Lower leg skin (tissue), 4 donors: ENCODE measurements around the gene KDM4B. TPM values are rescaled to one million over a fixed set of nuclear protein-coding genes. Genes with fewer than 3 reads are reported as not detected.

ENCODE experiments used
- DNase-seq, 2 donors: peaks; one replicate each; pipeline ENCODE4 v3.0.0-alpha.2; 2019; ENCODE audit warnings: low spot score in 2 of 2
- H3K4me3 ChIP-seq: fragments of 200-600 bp; sonication (generic); 2 replicates; pipeline ENCODE4 v1.5.1; 2017; ENCODE audit warnings: mild to moderate bottlenecking, low read depth; ENCODE audit not compliant: poor library complexity, severe bottlenecking
- CTCF ChIP-seq, 3 donors: fragments of 450-650 bp; IDR thresholded peaks; one replicate each; pipeline ENCODE4 v1.5.1; 2016; ENCODE audit warnings: antibody characterized with exemption in 3 of 3, mild to moderate bottlenecking in 3 of 3, moderate library complexity in 2 of 3
- POLR2A ChIP-seq, 2 donors: fragments of 450-650 bp; IDR thresholded peaks; one replicate each; pipeline ENCODE4 v1.6.1; 2016 to 2017; ENCODE audit warnings: antibody characterized with exemption in 2 of 2, mild to moderate bottlenecking in 1 of 2, moderate library complexity in 1 of 2
- WGBS, 2 donors: methylation state at CpG; one replicate each; pipeline ENCODE4 v1.1.5; 2018; 5-methylcytosine and 5-hydroxymethylcytosine counted together
- intact Hi-C: fragments of 100-400 bp; cut with DNase I; formaldehyde crosslinking; loops from one replicate; pipeline ENCODE4 v1.15.0; 2023; ENCODE audit warnings: low total_unique reads
- total RNA-seq, 4 donors: library from RNA; depleted of rRNA; stranded (reverse); fragments of >200 nt; gene quantifications; one replicate each; pipeline ENCODE4 v1.1.0, GENCODE V29; 2016

The KDM4B gene
- total RNA-seq, 4 donors from 2014 or later: 40.1 to 71.4 (median 51.3) TPM

DNA sequence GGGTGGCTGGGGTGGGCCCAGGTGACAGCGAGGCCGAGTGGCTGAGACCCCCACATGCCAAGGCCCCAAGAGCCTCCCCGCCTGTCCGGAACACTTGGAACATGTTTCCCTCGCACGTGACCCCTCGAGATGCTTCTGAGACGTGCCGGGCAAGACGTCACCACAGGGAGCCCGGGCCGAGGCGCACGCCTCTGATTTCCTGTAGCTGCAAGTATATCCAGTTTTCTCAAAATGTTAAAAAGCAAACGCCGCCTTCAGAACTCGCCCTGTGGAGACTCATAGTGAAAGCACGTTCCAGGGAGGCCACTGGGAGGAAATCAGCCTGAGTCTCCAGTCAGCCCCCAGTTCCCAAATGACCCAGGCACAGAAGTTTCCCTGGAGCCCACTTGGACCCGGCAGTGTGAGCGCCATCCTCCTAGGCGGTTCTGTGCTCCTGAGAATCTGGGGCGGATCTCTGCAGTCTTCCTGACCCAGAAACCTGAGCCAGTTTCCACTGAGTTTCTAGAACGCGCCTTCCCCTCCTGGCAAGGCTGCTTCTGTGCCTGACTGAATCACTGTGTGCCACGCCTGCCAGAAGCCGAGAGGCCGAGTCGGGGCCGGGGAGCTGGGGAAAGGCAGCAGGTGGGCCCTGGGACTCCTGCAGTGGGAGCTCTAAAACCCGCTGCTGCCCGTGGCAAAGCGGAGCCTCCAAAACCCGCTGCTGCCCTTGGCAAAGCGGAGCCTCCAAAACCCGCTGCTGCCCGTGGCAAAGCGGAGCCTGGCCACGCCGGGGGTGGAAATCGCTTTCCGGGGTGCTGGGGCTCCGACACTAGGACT is 179.3 kb downstream of the KDM4B start:
- TF ChIP-seq POLR2A (IDR thresholded peaks at IDR 0.05) (no peak), CTCF (IDR thresholded peaks at IDR 0.05) (no peak)
- no peak overlapping the region for H3K4me3 ChIP-seq
- 39 to 42% methylated on average over 39 to 42 of the region's 42 CpGs for WGBS, 2 donors
- peak in 1 of 2 donors; percentile 66 for DNase-seq
- intact Hi-C loops: no loop called here

DNA sequence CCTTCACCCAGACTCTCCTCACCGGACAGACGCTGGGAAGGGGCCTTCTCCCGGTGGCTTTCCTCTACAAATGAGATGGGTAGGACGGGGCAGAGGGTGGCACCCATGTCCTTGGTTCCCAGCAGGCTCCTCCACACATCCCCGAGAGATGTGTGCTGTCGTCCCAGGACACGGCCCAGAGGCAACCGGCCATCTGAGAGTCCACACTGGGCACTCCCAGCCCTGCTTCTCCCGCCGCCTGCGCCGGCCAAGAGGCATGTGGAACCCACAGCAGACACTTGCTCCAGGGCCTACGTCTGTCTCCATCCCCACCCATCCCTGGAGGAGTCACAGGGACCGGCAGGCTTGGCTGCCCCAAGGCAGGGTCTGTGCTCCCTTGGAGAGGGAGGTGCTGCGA is 179.9 kb downstream of the KDM4B start:
- TF ChIP-seq POLR2A (IDR thresholded peaks at IDR 0.05): no peak
- TF ChIP-seq CTCF (IDR thresholded peaks at IDR 0.05): no peak
- intact Hi-C loops: no loop called here

DNA sequence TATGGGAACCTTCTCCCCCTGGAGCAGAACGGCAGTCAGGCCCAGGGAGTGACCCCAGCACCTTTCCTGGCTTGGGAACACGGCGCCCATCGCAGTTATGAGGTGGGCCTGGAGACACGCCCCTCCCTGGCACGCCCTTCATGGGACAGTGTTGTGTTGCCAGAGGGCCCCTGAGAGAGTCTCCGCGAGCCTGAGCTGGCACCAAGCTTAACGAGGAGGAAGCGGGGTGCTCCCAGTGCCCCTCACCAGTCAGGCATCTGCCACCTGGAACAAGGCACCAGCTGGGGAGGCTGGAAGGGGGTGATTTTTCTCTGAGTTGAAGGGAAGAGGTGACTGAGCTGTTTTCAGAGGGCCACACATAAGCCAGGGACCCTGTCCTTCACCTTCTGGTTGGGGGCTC is 180.6 kb downstream of the KDM4B start:
- no peak for TF ChIP-seq CTCF (IDR thresholded peaks at IDR 0.05)
- no peak for TF ChIP-seq POLR2A (IDR thresholded peaks at IDR 0.05)
- 55 to 66% methylated on average over 7 to 10 of the region's 10 CpGs for WGBS, 2 donors
- H3K4me3 ChIP-seq: no peak overlapping the region
- DNase-seq: no peak
- intact Hi-C loops: no loop called here

More for the DNA sequence above, 179.9 kb downstream of the KDM4B start:
- no peak for DNase-seq
- H3K4me3 ChIP-seq: no peak overlapping the region
- WGBS, 2 donors: 45 to 47% methylated on average over 11 to 13 of the region's 15 CpGs

DNA sequence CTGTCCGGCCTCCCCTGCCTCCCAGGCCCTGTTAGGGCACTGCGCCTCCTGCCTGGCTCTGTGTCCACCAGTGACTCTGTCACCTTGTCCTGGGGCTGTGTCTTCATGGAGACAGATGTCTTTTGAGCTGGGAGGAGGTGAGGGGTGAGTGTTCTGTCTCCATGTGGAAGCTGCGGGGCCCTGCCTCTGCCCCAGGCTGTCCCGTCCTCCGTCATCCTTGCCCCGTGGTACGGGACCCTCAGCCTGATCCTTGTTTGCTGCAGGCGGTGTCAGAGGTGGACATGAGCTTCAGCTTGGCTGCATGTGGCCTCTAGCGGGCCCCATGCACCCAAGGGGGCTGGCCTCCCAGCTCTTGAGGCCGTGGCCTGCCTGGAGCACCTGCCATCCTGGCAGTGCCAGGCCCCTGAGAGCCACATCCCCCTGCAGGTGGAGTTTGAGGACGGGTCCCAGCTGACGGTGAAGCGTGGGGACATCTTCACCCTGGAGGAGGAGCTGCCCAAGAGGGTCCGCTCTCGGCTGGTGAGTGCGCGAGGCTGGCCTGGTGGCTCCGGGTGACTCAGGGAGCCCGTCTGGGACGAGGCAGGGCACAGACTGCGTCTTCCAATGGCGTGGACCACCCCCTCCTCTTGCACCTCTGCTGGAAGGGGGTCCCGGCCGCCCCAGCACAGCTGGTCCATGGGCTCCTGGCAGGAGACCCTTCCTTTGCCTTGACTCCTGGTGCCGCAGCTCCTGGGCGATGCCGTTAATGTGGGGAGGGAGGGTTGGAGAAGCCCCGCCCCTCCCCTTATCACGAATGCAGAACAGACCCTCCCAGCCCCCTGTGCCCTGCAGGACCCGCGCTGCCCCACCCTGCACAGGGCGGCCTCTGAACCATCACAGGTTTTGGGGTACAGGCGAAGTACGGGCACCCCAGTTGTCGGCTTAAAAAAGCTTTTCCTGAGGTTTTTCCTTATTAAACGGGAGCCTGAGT is 181.3 kb downstream of the KDM4B start:
- DNase-seq: peak in 1 of 2 donors; percentile 83
- intact Hi-C loops: no loop called here
- TF ChIP-seq POLR2A (IDR thresholded peaks at IDR 0.05): no peak
- no peak for TF ChIP-seq CTCF (IDR thresholded peaks at IDR 0.05)
- no peak overlapping the region for H3K4me3 ChIP-seq
- 91% methylated on average over 33 to 35 of the region's 36 CpGs for WGBS, 2 donors

DNA sequence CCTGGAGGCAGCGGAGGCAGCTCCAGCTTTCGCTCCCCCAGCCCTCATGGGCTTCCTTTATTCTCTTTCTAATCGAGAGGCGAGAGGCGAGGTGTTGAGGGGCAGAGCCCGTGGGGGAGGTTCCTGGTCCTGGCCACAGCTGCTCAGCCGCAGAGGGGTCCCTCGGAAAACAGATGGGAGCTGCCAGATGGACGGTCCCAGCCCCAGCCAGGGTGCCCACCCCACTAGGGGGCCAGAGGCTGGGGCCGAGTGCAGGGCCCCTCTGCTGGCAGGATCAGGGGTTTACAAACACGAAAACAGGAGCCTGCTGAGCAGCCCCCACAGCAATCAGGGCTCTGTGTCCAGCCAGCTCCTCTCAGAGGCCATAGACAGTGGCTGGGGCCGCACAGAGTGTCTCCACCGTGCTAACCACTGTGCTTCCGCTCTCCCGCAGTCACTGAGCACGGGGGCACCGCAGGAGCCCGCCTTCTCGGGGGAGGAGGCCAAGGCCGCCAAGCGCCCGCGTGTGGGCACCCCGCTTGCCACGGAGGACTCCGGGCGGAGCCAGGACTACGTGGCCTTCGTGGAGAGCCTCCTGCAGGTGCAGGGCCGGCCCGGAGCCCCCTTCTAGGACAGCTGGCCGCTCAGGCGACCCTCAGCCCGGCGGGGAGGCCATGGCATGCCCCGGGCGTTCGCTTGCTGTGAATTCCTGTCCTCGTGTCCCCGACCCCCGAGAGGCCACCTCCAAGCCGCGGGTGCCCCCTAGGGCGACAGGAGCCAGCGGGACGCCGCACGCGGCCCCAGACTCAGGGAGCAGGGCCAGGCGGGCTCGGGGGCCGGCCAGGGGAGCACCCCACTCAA is 182.2 kb downstream of the KDM4B start:
- intact Hi-C loops: no loop called here
- DNase-seq: peak in 1 of 2 donors; percentile 84
- no peak overlapping the region for H3K4me3 ChIP-seq
- TF ChIP-seq CTCF (IDR thresholded peaks at IDR 0.05) (no peak), POLR2A (IDR thresholded peaks at IDR 0.05) (no peak)
- 92 to 97% methylated on average over 26 to 43 of the region's 52 CpGs for WGBS, 2 donors
